CD1c-positive myeloid dendritic cell (primary cell): ENCODE measurements around the gene PDE6C.

Source experiments
- DNase-seq: peaks from one replicate; pipeline ENCODE4 v3.0.0-alpha.2; 2016; ENCODE audit errors: extremely low spot score

Gene PDE6C

GRCh38 chr10:93594518-93594917, 17.8 kb upstream of the PDE6C start:
- DNase-seq: no peak

- no peak for DNase-seq
These were observed 16.8 kb upstream of the PDE6C start for GRCh38 chr10:93595378-93596161.

DNA sequence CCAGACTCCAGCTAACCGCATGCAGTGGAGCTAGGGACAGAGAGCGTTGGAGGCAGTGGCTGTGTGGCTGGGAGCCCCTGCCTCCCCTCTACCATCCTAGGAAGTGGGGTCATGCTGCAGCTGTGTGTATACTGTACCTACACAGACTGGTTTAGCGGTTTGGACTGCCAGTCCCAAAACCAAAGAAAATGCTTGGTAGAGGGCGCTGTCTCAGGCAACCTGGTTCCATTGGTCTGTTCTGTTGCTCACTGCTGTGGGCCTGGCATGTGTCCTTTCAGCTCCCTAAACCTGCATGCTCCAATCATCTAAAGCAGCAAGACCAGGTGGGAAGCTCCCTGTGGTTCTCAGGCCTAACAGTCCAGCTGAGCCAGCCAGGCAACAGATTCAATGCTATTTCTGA, 15.8 kb upstream of the PDE6C start:
- no peak for DNase-seq

GRCh38 chr10:93597075-93597599, 15.2 kb upstream of the PDE6C start:
- DNase-seq: no peak

DNA sequence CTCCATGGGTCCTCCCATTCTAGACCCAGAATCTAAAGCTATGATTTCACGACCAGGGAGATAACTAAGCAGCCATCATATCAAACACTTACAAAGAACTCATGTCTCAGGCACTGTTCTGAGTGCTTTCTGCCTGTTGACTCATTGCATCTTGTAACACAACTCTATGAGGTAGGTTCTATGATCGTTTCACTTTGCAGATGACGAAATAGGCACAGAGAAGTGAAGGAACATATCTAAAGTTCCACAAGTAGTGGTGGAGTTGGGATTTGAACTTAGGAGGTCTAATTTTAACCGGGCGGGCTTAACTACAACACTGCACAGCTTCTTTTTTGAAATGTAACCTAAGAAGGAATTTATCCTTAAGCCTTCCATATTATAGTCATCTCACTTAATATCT, 14.2 kb upstream of the PDE6C start:
- no peak for DNase-seq

DNA sequence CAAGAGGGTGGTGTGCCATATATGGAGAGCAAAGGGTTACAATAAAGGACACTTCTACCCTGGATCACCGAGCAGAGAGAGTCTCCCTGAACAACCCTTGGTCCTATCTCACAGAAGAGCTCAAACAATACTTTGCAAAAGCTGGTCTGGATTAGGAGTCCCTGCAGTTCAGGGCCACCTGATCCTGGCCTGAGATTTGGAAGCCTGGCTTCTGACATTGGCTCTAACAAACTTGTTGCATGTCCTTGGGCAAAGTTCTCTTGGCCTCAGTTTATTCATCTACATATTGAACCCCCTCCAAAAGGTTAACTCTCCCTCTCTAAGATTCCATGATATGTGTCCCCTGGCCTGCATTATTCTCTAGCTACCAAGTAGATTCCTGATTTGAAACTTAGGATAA, 13.0 kb upstream of the PDE6C start:
- DNase-seq: no peak

DNA sequence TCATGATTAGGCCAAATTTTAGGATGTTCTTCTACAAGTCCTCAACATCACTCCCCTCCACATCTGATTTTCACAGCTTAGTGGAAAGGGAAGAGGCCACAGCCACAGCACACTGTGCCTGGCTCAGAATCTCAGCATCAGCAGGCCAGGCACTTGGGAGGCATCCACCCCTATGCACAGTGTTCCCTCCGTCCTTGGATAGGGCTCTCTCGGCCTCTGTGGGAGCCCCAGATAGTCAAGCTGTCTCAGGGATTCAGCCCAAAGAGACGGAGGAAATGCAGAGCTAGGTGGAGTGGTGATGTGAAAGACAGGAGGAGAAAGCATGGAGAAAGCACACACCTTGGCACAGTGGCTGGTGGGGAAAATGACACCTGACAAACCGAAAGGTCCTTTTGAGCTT, 12.6 kb upstream of the PDE6C start:
- DNase-seq: no peak

DNA sequence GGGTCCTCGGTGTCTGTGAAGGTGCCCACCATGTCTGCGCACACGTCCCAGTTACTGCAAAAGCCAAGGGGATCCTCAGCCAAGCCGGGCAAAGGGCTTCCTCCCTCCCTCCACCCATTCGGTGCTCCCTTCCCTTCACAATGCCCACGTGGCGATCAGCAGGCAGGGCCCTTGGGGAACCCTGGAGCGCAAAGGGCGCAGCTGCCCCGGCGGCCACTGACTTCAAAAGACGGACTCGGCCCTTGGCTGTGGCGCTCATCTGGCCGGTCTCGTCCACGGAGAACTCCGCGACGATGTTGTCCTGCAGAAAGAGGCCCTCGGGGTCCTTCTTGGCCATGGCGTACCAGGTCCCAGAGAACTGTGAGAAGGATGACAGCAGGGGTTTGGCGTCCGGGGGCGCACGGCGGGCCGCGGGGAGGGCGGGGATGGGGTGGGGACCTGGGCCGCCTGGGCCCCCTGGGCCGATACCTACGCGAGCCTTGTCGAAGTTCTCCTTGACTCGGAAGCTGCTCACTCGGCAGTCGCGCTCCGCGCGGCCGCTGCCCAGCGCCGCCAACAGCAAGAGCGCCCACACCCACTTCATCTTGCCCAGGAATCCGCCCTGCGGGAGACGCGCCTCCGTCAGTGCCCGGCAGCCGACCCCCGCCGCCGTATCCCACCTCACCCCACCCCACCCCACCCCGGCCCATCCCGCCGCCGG, 11.7 kb upstream of the PDE6C start:
- DNase-seq: peak; percentile 11

DNA sequence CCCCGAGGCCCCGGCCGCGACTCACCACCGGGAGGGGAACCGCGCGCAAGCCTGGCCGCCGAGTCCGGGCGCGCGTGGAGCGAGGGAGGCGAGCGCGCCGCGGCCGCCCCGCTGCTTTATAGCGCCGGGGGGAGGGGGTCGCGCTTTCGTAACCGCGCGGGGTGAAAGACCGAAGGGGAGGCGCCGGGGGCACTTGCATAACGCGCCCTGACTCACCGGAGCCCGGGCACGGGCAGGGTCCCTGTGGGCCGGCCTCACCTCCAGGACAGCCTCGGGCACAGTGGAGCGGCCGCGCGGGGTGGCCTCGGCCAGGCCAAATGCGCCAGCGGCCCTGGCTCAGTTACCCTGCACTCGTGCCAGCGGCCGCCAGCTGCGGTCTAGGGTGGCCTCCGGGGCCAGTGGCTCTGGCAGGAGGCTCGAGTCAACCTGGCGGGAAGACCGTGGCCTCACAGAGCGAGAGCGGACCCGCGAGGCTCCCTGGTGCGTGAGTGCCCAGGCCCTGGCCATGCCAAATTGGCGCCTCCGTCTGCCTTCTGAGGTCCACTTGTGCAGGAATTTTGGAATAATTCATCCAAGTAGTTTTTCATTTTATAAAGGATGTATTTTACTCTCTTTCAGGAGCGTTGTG, 11.1 kb upstream of the PDE6C start, which contains the start of gene RBP4:
Gene RBP4 (minus strand): TSS at position 90 of the 628 bp plus-strand sequence. CDS start 207 bp downstream, outside the sequence.
- no peak for DNase-seq

DNA sequence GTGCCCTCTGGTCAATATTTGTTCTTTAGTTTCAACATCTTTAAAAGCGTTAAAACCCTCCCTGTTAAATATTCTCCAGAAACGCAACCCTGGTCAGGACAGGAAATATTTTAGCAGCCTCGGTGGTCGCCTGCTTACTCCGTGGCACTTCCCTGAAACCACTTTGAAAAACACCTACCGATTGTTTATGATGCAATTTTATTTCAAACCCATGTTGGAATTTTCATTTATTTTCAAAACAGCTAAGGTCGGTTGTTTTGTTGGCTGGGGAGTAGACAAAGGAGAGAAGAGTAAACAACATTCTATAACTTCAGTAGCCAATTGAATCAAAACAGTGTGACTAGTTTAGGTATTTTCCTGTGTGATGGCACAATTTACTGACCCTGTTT, 10.6 kb upstream of the PDE6C start:
- DNase-seq: no peak

DNA sequence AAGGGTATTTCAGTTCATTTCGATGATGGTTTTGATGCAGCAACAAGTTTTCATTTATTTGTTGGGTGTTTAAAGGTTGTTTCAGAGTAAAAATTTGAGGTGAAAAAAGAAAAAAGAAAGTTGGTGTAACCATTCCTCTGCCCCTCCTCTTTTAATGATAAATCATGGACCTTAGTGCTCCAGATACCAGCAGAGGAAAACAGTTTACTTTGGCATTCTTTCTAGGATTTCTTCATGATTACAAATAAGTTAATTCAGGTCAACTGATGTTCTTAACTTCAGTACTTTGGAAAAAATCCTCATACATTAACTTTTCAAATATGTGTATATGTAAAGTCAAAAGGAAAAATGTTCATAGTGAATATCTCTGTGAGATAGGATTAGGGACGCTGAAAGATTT, 9.3 kb upstream of the PDE6C start:
- DNase-seq: no peak

DNA sequence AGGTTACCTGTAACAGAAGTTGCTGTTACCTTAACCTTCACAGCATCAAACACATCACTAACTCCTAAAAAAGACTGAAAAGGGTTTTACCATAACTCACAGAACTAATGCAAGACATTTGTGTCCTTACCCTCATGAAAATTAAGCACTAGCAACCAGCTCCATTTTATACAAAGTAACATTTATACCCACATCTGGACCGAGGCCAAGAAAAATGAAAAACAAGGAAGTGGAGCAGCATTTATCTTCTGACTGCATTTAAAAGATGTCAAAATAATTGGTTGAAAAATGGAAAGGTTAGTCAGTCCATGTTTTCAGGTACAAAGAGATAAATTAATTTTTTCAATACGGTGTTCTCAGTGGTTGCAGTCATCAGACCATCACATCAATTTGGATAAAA, 8.2 kb upstream of the PDE6C start:
- DNase-seq: peak; percentile 23

GRCh38 chr10:93608421-93608820, 3.9 kb upstream of the PDE6C start:
- no peak for DNase-seq

DNA sequence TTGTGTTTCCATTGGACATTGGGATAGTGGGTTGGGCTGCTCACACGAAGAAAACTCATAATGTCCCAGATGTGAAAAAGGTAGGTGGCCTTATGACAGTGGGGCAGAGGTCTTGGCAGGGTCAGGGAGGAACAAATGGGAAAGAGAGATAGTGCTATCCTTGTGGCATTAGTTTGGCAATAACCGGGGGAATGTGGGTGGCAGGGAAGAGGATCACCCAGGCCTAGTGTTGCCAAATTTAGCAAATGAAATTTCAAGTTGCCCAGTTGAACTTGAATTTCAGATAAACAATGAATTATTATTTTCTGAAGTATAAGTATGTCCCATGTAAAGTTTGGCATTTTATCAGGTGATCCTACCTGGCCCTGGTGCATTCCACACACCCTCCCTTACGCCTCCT, 789 bp downstream of the PDE6C start:
- no peak for DNase-seq

DNA sequence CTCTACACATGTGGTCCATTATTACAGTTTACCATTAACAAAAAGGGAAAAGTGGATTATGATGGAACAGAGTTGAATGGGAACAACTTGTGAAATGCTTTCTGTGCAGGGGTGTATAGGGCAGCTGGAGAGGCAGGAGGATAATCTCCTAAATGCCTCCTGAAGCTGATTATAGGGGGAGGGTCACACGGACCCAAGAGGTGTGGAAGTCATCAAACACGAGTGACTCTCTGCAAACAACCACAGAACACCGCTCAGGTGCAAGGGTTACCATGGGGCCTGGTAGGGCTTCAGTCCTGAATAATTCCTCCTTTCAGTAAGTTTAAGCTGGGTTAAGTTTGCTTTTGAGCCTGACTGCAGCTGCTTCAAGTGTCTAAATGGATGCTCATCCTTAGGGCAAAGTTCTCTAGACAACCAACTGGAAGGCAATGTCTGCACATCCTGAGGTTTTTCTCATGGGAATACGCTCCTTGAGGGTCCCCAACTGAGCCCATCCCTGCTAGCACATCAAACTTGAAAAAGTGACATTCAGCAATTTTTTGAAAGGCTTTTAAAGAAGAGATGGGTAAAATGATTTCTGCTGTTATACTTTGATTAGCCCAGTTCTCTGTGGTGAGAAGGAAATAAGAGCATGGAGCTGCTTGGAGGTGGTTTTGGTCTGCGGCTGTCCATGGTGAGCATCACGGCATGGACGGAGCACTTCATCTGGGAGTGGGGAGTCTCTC, 1.9 kb downstream of the PDE6C start:
- DNase-seq: no peak

DNA sequence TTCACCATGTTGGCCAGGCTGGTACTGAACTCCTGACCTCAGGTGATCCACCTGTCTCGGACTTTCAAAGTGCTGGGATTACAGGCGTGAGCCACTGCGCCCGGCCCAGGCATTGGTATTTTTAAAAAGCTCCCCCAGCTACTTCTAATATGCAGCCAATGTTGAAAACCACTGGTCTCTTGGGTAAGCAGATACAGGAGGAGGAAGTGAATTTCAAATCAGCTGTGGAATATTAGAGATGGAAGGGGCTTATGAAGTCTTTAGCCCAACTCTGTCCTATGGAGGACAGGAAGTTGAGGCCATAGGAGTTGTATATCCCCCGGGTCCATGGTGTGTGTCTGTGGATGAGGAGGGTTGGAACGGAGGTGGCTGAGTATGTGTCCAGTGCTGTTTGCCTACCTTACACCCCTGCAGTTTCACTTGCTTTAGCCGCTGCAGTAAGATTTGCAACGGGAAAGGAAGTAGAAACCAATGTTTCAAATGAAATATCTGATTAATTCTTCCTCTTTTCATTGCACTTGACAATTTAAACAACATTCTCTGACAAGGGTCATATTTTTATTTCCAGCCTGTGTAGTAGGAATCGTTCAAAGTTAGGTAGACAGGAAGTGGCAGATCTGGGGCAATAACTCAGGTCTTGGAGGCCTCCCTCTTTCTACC, 3.4 kb downstream of the PDE6C start:
- DNase-seq: peak; percentile 49

GRCh38 chr10:93620925-93621324, 8.6 kb downstream of the PDE6C start:
- no peak for DNase-seq

GRCh38 chr10:93622942-93623341, 10.6 kb downstream of the PDE6C start:
- DNase-seq: no peak

- no peak for DNase-seq
These were observed 16.5 kb downstream of the PDE6C start for GRCh38 chr10:93628858-93629257.

GRCh38 chr10:93629647-93630305, 17.4 kb downstream of the PDE6C start:
- no peak for DNase-seq
